Lower leg skin (tissue), 3 donors: ENCODE data around the gene CAPN12.

Experiments
- CTCF ChIP-seq, 3 donors: fragments of 450-650 bp; IDR thresholded peaks; one replicate each; pipeline ENCODE4 v1.5.1; 2016; ENCODE audit warnings: antibody characterized with exemption in 3 of 3, mild to moderate bottlenecking in 3 of 3, moderate library complexity in 2 of 3
- POLR2A ChIP-seq, 2 donors: fragments of 450-650 bp; IDR thresholded peaks; one replicate each; pipeline ENCODE4 v1.6.1; 2016 to 2017; ENCODE audit warnings: antibody characterized with exemption in 2 of 2, mild to moderate bottlenecking in 1 of 2, moderate library complexity in 1 of 2

GRCh38 chr19:38740932-38741331 lies 3.3 kb downstream of the CAPN12 start:
- TF ChIP-seq CTCF (IDR thresholded peaks at IDR 0.05) (no peak), POLR2A (IDR thresholded peaks at IDR 0.05) (no peak)
